Psoas muscle (tissue), 8 donors: Measurements from ENCODE around the gene EFCAB11. TPM values are rescaled to one million over a fixed set of nuclear protein-coding genes. Genes with fewer than 3 reads are reported as not detected.

Experiments
- ATAC-seq, 4 donors: fragments of 200-7000 bp; cut with Tn5 transposase; one replicate each; pipeline ENCODE4 v1.9.1; 2020; ENCODE audit warnings: moderate library complexity in 3 of 4, mild to moderate bottlenecking in 2 of 4
- DNase-seq, 2 donors: peaks; one replicate each; pipeline ENCODE4 v3.0.0-alpha.2; 2020
- H3K27ac ChIP-seq: fragments of 200-600 bp; one replicate; pipeline ENCODE4 v1.8.0; 2022
- H3K27me3 ChIP-seq, 3 donors: fragments of 200-600 bp in 1 of 3; one replicate each; pipeline versions ENCODE4 v1.6.1 to v1.8.0; 2013 to 2022; ENCODE audit warnings: low read length in 2 of 3, mild to moderate bottlenecking in 2 of 3, moderate library complexity in 1 of 3; ENCODE audit not compliant: insufficient read depth in 3 of 3
- H3K36me3 ChIP-seq, 2 donors: fragments of 200-600 bp in 1 of 2; one replicate each; pipeline versions ENCODE4 v1.6.1 to v1.8.0; 2013 to 2022; ENCODE audit warnings: low read depth in 1 of 2, mild to moderate bottlenecking in 1 of 2, moderate library complexity in 1 of 2; ENCODE audit not compliant: insufficient read depth in 1 of 2
- H3K4me1 ChIP-seq: fragments of 200-600 bp; one replicate; pipeline ENCODE4 v1.8.0; 2022
- H3K4me3 ChIP-seq: fragments of 200-600 bp; one replicate; pipeline ENCODE4 v1.8.0; 2022; ENCODE audit warnings: mild to moderate bottlenecking
- H3K9me3 ChIP-seq: fragments of 200-600 bp; one replicate; pipeline ENCODE4 v1.8.0; 2022
- WGBS, 3 donors: extraction: QIAGEN DNeasy Blood & Tissue Kit; methylation state at CpG; one replicate each; pipeline versions ENCODE4 v1.1.6 to v1.1.7; 2013; 5-methylcytosine and 5-hydroxymethylcytosine counted together
- intact Hi-C, 2 donors: fragments of 100-400 bp; cut with DNase I; formaldehyde crosslinking; loops; one replicate each; pipeline versions ENCODE4 v1.11.0 to v1.14.2; 2022
- polyA plus RNA-seq, 3 donors: library from polyadenylated mRNA; stranded (reverse); fragments of 200-250 nt; gene quantifications; one replicate each; pipeline ENCODE4 v1.2.3, GENCODE V29; 2013
- total RNA-seq, 4 donors: library from RNA; stranded (reverse); fragmentation: NEBNext Ultra II Directional in 2 of 4; extraction: Animal tissue kit (Norgen Biotek cat#: 25700) in 2 of 4; gene quantifications; one replicate each; pipeline versions ENCODE4 v1.2.1 to v1.2.4, GENCODE V29; 2021 to 2023
- TF ChIP-seq, protein P1 (sequence below): fragments of 200-600 bp; IDR thresholded peaks from one replicate; pipeline ENCODE4 v1.8.0; 2022; ENCODE audit warnings: antibody characterized with exemption
- donor health status: healthy with polysubstance abuse.
- donor health status: DM: no; HTN: no; CAD: no; lungs with moderate emphysema.
- donor health status: Bipolar disorder and iron deficiency.
- donor health status: healthy.
- donor health status: DM: yes; HTN: yes; CAD: no.
- donor health status: DM: no; HTN: no; CAD: no.
- donor health status: DM: no; HTN: no; CAD: no.
- donor health status: DM: yes; HTN: yes; CAD: no.

EFCAB11 gene
- total and polyA plus RNA-seq, 7 donors = 0.59 to 5.3 (median 2.4) TPM

DNA sequence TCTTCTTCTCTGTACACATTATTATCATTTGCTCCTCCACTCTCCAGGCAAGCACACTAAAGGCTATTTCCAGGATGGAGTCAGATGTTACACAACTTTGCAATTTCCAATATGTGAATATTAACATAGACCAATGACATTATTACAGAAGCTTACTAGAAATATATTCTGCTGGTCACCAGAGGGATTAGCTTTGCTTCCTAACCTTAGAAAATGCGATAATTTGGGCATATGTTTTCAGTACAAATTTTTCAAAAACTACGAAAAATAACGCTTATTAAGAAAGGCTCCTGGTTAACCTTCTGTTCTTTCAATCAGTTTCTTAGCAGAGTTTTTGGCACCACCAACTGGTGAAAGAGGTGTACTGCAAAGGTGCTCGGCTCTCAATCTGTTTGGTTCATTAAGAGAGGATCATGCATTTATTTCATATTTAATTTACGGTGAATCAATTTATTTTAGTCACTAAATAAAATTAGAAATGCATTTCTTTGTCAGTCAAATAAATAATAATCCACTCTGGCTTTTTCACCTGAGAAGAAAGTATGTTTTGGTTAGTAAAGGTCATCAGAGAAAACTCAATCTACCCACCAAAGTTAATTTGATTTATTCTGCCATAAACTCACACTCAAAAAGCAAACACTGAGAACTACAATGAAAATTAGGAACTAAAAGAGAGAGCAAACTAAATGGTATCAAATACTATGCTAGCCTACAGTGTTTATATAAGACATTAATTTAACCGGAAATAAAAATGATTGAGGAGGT lies 39.2 kb downstream of the EFCAB11 start:
- no peaks in the 10 kb centered on the region for H3K27me3 ChIP-seq
- WGBS, 3 donors = 17 to 19% (median 17%) methylated on average over 6 of the region's 6 CpGs
- peak overlapping the region; percentile 26 for H3K4me3 ChIP-seq
- TF ChIP-seq, protein P1, sequence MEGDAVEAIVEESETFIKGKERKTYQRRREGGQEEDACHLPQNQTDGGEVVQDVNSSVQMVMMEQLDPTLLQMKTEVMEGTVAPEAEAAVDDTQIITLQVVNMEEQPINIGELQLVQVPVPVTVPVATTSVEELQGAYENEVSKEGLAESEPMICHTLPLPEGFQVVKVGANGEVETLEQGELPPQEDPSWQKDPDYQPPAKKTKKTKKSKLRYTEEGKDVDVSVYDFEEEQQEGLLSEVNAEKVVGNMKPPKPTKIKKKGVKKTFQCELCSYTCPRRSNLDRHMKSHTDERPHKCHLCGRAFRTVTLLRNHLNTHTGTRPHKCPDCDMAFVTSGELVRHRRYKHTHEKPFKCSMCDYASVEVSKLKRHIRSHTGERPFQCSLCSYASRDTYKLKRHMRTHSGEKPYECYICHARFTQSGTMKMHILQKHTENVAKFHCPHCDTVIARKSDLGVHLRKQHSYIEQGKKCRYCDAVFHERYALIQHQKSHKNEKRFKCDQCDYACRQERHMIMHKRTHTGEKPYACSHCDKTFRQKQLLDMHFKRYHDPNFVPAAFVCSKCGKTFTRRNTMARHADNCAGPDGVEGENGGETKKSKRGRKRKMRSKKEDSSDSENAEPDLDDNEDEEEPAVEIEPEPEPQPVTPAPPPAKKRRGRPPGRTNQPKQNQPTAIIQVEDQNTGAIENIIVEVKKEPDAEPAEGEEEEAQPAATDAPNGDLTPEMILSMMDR = peak; percentile 97
- H3K27ac ChIP-seq = no peak overlapping the region
- H3K9me3 ChIP-seq = no peaks in the 10 kb centered on the region
- ATAC-seq (peak in 3 of 4 donors; percentile 67 to 86 (median 79)), DNase-seq (peak in 1 of 2 donors; percentile 27)
- H3K4me1 ChIP-seq = peaks cover 4% of the 10 kb centered on the region
- intact Hi-C loops = loop anchor here (2.0 to 10.0 kb wide), 4 partner anchors 490 to 888 kb away; no protein-coding TSS in a partner anchor
- no peaks in the 10 kb centered on the region for H3K36me3 ChIP-seq

DNA sequence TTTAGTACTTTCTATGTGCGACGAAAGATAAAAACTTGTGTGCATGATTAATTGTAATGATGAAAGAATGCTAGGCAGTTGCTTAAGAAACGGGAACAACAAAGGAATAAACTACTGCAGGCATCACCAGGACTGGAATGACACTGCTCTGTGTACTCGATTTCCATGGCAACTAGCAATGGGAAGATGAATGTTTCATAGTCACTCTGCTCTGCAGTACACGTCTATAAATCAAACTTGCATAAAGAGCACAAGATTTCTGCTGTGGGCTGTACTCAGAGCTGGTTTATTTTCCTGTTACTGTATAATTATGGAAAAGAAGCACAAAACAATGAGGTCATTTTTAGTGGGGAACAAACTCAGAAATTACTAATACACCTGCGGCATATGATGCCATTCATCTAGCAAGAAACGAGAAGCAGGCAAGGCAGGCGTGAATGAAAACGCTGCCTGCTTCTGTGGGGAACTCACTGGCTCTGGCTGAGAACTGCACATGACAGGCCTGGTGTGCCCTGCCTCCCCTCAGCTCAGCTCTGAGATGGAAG lies 41.8 kb downstream of the EFCAB11 start:
- Histone ChIP-seq H3K27me3 (no peaks in the 10 kb centered on the region), H3K36me3 (no peaks in the 10 kb centered on the region), H3K4me1 (peaks cover 4% of the 10 kb centered on the region), H3K27ac (no peak overlapping the region), H3K4me3 (no peak overlapping the region), H3K9me3 (no peaks in the 10 kb centered on the region)
- no peak for DNase-seq
- intact Hi-C loops = loop anchor here (10.0 kb wide), 1 partner anchor 488 kb away; no protein-coding TSS in a partner anchor
- ATAC-seq = peak in 3 of 4 donors; percentile 58 to 71 (median 69)
- TF ChIP-seq, protein P1 = no peak
- WGBS, 3 donors = 44 to 51% (median 47%) methylated on average over 9 of the region's 9 CpGs

DNA sequence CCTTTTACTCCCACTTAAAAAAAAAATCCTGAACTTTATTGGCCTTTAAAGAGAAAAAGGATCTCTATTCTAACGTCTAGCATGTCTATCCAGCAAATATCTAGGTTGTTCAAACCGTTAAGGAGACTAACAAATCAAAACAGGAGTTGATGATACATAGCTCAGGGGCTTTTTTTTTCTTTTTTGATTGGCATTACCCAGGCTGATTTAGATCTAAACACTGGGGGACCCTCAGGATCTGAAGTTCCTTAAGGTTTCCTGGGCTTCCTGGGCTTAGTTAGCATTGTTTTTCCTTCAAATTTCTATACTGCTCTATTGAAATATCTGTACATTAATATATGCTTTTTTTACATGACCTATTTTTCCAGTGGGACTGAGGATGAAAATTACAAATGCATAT lies 42.3 kb downstream of the EFCAB11 start:
- Histone ChIP-seq H3K4me1 (peaks cover 4% of the 10 kb centered on the region), H3K27ac (no peak overlapping the region), H3K36me3 (no peaks in the 10 kb centered on the region), H3K4me3 (no peak overlapping the region), H3K9me3 (no peaks in the 10 kb centered on the region), H3K27me3 (no peaks in the 10 kb centered on the region)
- 50 to 65% (median 62%) methylated on average over 2 of the region's 2 CpGs for WGBS, 3 donors
- intact Hi-C loops = loop anchor here (10.0 kb wide), 1 partner anchor 487 kb away; no protein-coding TSS in a partner anchor
- ATAC-seq (no peak), DNase-seq (no peak)
- TF ChIP-seq, protein P1 = no peak

DNA sequence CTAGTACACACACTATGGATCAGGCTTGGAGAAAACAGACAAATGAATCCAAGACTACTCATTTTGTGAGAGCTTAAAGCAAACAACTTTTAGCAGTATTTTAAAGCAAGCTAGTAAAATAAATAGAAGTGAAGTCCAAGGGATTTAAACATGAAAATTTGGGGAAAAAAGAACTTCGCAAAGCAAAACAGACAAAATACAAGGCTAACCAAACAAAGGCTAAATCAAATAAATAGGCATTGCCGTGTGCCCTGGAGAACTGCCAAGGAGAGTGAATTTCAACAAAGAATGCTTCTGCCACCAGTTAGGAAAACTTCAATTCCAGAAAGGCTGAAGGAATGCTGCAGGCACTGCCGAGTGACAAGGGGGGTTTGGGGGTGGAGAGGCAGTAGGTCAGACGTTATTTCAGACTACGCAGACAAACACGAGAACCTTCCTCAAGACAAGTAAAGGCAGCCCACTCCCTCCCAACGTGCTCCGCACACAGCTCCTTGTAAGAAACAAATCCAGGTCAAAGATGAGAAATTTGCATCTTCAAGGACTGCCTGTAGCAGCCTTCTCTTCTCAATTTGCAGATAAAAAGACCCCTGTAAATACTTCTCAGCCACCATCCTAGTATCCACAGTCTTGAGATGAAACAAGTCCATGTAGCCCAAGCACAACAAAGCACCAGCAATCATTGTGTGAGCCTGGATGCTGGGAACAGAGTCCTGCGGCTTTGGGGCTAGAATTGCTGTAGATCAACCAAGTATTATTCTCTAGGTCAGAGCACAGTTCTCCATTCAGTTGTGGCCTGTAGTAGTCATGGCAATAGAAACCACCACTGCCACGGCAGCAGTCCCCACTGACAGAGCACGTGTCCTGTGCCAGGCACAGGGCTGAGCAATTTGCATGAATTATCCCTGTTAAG lies 43.3 kb downstream of the EFCAB11 start:
- intact Hi-C loops = loop anchor here (10.0 kb wide), 1 partner anchor 486 kb away; no protein-coding TSS in a partner anchor
- no peak overlapping the region for H3K4me3 ChIP-seq
- TF ChIP-seq, protein P1 = no peak
- H3K27me3 ChIP-seq = no peaks in the 10 kb centered on the region
- no peaks in the 10 kb centered on the region for H3K36me3 ChIP-seq
- no peaks in the 10 kb centered on the region for H3K9me3 ChIP-seq
- peaks cover 4% of the 10 kb centered on the region for H3K4me1 ChIP-seq
- ATAC-seq = no peak
- no peak for DNase-seq
- no peak overlapping the region for H3K27ac ChIP-seq
- 41 to 56% (median 43%) methylated on average over 11 of the region's 11 CpGs for WGBS, 3 donors
